ENCODE measurements around the gene MSRB1.
"Not testable (repeated sequence)": the region's sequence is repeated elsewhere in the genome, so short reads cannot be mapped to it uniquely, and the experiment has no call there.

Gene MSRB1

DNA sequence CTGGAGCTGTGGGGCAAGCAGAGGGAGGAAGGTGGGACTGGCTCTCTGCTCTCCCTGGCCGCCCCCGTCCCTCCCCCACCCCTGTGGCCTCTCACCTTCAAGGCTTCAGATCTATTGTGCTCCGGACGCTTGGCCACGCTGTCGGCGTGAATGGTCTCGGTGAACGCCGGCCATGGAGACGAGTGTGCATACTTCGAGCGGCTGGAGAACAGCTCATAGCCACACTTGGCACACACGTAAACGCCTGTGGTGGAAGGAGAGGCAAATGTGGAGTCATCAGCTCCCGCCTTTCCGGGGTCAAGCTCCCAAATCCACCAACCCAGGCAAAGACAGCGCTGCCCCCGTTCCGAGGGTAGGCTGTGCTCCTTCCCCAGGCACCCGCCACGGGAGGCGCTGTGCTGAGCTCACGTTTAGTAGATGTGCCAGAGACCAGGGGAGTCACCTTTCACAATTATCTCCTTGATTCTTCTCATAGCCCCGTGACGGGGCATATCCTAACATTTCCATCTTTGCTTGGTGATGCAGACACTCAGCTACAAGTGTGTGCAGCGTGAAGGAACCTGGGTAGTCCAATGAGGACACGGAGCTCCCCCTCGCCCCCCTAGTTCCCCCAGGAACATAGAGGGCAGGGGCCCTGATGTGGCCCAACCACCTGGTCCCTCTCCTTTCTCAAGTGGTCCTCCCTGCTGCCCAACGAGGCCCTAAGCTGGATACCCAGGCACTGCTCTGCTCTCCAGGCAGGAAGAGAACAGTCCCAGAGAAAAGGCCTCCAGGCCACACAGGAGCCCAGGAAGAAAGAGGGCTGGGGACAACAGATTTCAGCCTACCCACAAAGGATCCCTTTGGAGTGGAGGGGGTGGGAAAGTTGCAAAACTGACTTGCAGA lies 1.6 kb downstream of the MSRB1 start:
- Mint-ChIP-seq H3K9me3 (no peaks in the 10 kb centered on the region), H3K27ac (no peak overlapping the region), H3K4me1 (ENCODE audit: low read depth) (peaks cover 17% of the 10 kb centered on the region), H3K27me3 (ENCODE audit: low read depth) (no peaks in the 10 kb centered on the region), H3K36me3 (ENCODE audit: low read depth) (peaks cover 7% of the 10 kb centered on the region), H3K4me3 (peak overlapping the region; percentile 84)

DNA sequence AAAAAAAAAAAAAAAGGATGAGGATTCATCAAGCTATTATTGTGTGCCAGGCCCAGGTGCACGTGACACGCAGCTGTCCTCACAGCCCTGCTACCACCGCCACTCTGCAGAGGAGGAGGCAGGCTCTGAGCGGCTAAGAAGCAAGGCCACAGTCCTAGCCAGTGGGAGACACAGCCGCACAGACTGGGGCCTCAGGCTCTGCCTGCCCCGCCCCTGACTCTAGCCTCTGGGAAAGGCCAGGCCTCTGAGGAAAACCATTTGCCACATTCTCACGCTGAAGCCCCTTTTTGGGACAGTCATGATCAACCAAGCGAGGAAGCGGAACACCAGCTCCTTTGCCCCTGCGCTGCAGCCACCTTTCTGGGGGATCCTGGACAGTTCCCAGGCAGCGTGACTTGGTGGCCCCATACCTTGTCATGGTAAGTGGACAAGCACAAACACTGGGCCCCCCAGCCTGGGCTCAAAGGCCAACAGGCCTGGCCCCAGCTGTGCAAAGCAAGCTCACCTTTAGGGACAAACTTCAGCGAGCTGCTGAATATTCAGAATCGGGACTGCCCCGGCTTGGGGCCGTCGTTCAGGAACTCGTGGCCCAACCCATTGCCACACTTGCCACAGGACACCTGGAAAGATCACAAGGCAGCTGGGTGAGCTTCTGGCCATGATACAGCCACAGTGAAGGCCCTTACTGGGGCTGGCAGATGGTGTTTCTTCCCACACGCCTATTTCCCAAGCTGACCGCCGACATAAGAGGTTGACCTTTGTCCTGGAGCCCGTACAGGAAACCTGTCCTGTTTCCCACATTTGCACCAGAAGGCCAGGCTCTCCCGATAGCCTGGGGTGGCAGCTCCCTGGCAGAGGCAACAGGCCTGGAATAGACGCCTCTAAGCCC lies 2.5 kb downstream of the MSRB1 start:
- Mint-ChIP-seq H3K27me3 (ENCODE audit: low read depth) (no peaks in the 10 kb centered on the region), H3K27ac (no peak overlapping the region), H3K4me1 (ENCODE audit: low read depth) (peaks cover 17% of the 10 kb centered on the region), H3K9me3 (no peaks in the 10 kb centered on the region), H3K36me3 (ENCODE audit: low read depth) (peaks cover 7% of the 10 kb centered on the region), H3K4me3 (no peak overlapping the region)

DNA sequence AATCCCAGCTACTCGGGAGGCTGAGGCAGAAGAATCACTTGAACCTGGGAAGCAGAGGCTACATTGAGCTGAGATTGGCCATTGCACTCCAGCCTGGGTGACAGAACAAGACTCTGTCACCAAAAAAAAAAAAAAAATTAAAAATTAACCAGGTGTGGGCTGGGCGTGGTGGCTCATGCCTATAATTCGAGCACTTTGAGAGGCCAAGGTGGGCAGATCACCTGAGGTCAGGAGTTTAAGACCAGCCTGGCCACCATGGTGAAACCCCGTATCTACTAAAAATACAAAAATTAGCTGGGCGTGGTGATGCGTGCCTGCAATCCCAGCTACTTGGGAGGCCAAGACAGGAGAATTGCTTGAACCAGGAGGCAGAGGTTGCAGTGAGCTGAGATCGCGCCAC lies 3.2 kb downstream of the MSRB1 start:
- not testable (repeated sequence) for H3K9me3 Mint-ChIP-seq; H3K27me3 Mint-ChIP-seq (ENCODE audit: low read depth); H3K4me3 Mint-ChIP-seq; H3K36me3 Mint-ChIP-seq (ENCODE audit: low read depth); H3K27ac Mint-ChIP-seq
- peaks cover 17% of the 10 kb centered on the region for H3K4me1 Mint-ChIP-seq (ENCODE audit: low read depth)

DNA sequence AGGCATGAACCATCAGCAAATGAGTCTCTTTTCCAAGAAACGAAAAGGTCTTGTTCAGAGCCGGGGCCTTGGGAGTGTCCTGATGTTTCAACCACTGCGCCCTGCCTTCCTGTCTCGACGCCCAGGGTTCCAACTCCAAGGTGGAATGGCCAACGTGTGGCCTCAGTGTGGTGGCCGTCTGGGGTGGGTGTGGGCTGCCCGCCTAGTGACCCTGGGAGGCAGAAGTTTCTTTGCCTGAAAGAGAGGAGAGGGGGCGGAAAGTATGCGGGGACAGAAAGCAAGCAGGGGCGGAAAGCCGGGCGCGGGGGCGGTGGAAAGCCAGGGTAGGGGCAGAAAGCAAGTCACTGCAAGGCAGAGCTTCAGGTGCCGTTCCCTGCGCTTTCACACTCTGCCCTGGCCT lies 4.1 kb downstream of the MSRB1 start:
- Mint-ChIP-seq H3K27me3 (ENCODE audit: low read depth) (no peaks in the 10 kb centered on the region), H3K27ac (no peak overlapping the region), H3K36me3 (ENCODE audit: low read depth) (peaks cover 7% of the 10 kb centered on the region), H3K9me3 (no peaks in the 10 kb centered on the region), H3K4me1 (ENCODE audit: low read depth) (peaks cover 14% of the 10 kb centered on the region), H3K4me3 (no peak overlapping the region)

DNA sequence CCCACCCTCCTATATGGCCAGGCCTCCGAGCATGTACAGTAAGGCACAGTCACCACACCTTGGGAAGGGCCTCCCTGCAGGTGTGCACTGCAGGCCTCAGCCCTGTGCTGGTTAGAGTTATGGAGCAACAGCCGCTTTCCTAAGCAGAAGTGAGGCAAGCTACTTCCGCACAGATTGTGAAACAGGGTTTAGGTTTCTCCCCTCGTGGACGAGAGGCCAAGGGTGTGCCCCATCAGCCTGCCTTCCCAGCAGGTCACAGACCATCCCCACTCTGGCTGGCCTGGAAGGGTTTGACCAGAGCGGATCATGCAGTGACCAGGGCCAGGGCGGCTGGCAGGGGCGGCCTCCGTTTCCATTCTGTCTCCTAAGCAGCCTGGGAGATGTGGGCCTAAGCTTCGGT lies 4.7 kb downstream of the MSRB1 start:
- Mint-ChIP-seq H3K4me3 (no peak overlapping the region), H3K27me3 (ENCODE audit: low read depth) (no peaks in the 10 kb centered on the region), H3K27ac (no peak overlapping the region), H3K36me3 (ENCODE audit: low read depth) (peaks cover 7% of the 10 kb centered on the region), H3K4me1 (ENCODE audit: low read depth) (peaks cover 11% of the 10 kb centered on the region), H3K9me3 (no peaks in the 10 kb centered on the region)

- no peak overlapping the region for H3K4me3 Mint-ChIP-seq
- H3K27ac Mint-ChIP-seq, result no peak overlapping the region
- no peaks in the 10 kb centered on the region for H3K9me3 Mint-ChIP-seq
- peaks cover 9% of the 10 kb centered on the region for H3K4me1 Mint-ChIP-seq (ENCODE audit: low read depth)
- no peaks in the 10 kb centered on the region for H3K27me3 Mint-ChIP-seq (ENCODE audit: low read depth)
- peaks cover 7% of the 10 kb centered on the region for H3K36me3 Mint-ChIP-seq (ENCODE audit: low read depth)
Measured at GRCh38 chr16:1936945-1937479, 6.0 kb downstream of the MSRB1 start.

- Mint-ChIP-seq H3K9me3 (no peaks in the 10 kb centered on the region), H3K27ac (no peak overlapping the region), H3K4me1 (ENCODE audit: low read depth) (peaks cover 2% of the 10 kb centered on the region), H3K36me3 (ENCODE audit: low read depth) (peaks cover 3% of the 10 kb centered on the region), H3K4me3 (no peak overlapping the region), H3K27me3 (ENCODE audit: low read depth) (peaks cover 6% of the 10 kb centered on the region)
Measured at GRCh38 chr16:1933097-1933661, 9.8 kb downstream of the MSRB1 start.

DNA sequence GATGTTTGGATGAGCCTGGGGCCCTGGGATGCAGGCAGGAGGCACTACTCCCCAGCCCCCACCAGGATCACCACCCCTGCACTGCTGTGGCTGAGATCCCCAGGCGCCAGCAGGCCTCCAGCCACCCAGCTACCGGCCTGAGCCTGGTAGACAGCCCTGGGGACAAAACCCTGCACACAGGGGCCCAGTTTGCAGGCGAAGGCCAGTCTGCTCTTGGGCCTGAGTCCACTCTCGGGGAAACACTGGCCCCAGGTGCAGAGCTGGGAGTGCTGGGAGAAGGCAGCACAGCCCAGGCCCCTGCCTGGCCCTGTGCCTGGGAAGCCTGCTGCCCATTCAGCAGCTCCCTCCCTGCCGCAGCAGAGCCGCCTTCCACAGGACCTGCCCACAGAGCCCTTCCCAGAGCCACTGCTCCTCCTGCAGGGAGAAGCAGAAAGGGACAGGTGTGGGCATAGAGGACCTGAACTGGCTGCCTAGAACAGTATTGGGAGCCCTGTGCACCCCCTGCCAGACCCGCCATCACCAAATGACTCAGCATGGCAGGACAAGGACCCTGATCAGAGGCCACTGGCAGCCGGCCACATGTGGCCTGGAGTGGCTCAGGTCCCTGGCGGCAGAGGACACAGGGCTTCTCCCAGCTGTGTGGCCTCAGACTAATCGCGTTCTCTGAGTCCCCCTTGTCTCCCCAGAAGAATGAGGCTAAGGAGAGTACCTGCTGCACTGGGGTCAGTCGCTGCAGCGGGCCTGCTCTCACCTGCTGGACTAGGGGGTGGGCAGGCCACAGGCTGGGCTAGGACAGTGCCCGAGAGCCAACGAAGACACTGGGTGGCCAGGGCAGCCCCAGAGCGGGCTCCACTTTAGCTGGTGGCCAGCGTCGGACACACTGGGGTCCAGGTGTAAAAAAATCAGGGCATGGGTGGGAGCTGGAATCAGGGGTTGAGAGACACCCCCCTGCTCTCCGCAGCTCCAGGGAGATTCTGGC lies 10.7 kb downstream of the MSRB1 start:
- H3K9me3 Mint-ChIP-seq, result no peaks in the 10 kb centered on the region
- H3K36me3 Mint-ChIP-seq (ENCODE audit: low read depth), result no peaks in the 10 kb centered on the region
- no peak overlapping the region for H3K4me3 Mint-ChIP-seq
- peaks cover 2% of the 10 kb centered on the region for H3K4me1 Mint-ChIP-seq (ENCODE audit: low read depth)
- H3K27ac Mint-ChIP-seq, result no peak overlapping the region
- peaks cover 6% of the 10 kb centered on the region for H3K27me3 Mint-ChIP-seq (ENCODE audit: low read depth)

- peaks cover 2% of the 10 kb centered on the region for H3K4me1 Mint-ChIP-seq (ENCODE audit: low read depth)
- H3K27me3 Mint-ChIP-seq (ENCODE audit: low read depth), result peaks cover 6% of the 10 kb centered on the region
- no peaks in the 10 kb centered on the region for H3K36me3 Mint-ChIP-seq (ENCODE audit: low read depth)
- no peaks in the 10 kb centered on the region for H3K9me3 Mint-ChIP-seq
- no peak overlapping the region for H3K27ac Mint-ChIP-seq
- no peak overlapping the region for H3K4me3 Mint-ChIP-seq
Measured at GRCh38 chr16:1930338-1930720, 12.7 kb downstream of the MSRB1 start.

GRCh38 chr16:1929578-1930337 lies 13.2 kb downstream of the MSRB1 start:
- H3K4me1 Mint-ChIP-seq (ENCODE audit: low read depth), result peaks cover 2% of the 10 kb centered on the region
- H3K9me3 Mint-ChIP-seq, result no peaks in the 10 kb centered on the region
- H3K36me3 Mint-ChIP-seq (ENCODE audit: low read depth), result no peaks in the 10 kb centered on the region
- H3K4me3 Mint-ChIP-seq, result no peak overlapping the region
- peaks cover 9% of the 10 kb centered on the region for H3K27me3 Mint-ChIP-seq (ENCODE audit: low read depth)
- no peak overlapping the region for H3K27ac Mint-ChIP-seq

DNA sequence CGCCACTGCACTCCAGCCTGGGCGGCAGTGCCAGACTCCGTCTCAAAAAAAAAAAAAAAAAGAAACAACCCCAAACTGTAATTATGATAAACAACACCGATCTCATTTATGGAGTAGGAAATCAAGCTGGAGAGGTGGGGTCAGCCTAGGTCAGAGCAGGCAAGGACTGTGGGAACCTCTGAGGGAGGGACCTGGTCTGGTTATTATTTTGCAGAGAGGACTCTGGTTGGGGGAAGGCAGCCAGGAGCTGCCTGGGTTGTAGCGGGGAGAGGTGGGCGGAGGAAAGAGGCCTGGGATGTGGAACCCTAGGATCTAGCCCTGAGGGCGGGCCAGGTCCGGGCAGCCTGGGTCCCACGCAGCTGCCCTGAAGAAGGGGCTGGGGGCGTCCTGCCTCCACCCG lies 13.9 kb downstream of the MSRB1 start:
- H3K9me3 Mint-ChIP-seq, result no peaks in the 10 kb centered on the region
- peaks cover 16% of the 10 kb centered on the region for H3K27me3 Mint-ChIP-seq (ENCODE audit: low read depth)
- peaks cover 2% of the 10 kb centered on the region for H3K4me1 Mint-ChIP-seq (ENCODE audit: low read depth)
- no peaks in the 10 kb centered on the region for H3K36me3 Mint-ChIP-seq (ENCODE audit: low read depth)
- peak overlapping the region; percentile 69 for H3K4me3 Mint-ChIP-seq
- H3K27ac Mint-ChIP-seq, result peak overlapping the region; percentile 49

DNA sequence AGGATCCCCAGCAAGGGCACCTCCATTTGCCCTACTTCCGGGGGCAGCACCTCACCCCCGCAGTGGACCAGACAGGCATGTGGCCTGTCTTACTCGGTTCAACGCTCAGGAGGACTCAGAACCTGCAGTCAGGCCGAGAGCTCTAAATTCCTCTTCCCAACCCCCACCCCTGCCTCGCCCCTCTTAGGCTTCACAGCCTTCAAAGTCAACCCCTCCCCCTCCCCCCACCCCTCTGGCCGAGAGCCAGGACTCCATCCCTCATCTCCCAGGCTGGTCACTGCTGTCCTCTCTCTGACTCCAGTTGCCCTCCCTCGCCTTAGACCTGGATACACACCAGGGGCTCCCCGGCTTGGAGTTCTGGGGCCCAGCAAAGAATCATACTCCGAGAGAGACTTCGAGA lies 16.7 kb downstream of the MSRB1 start:
- Mint-ChIP-seq H3K9me3 (no peaks in the 10 kb centered on the region), H3K36me3 (ENCODE audit: low read depth) (no peaks in the 10 kb centered on the region), H3K4me1 (ENCODE audit: low read depth) (peaks cover 2% of the 10 kb centered on the region), H3K27me3 (ENCODE audit: low read depth) (peaks cover 35% of the 10 kb centered on the region), H3K4me3 (no peak overlapping the region), H3K27ac (no peak overlapping the region)

DNA sequence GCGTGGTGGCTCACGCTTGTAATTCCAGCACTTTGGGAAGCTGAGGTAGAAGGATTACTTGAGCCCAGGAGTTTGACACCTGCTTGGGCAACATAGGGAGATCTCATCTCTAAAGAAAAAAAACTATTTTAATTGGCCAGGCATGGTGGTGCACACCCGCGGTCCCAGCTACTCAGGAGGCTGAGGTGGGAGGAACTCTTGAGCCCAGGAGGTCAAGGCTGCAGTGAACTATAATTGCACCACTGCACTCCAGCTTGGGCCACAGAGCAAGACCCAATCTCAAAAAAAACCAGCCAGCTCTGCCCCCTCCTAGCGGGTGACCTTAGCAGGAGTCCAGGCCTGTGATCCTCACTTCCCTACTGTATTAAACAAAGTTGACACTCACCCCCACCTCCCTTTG lies 18.9 kb downstream of the MSRB1 start:
- Mint-ChIP-seq H3K4me1 (ENCODE audit: low read depth) (peaks cover under 1% of the 10 kb centered on the region), H3K9me3 (no peaks in the 10 kb centered on the region), H3K27me3 (ENCODE audit: low read depth) (peaks cover 48% of the 10 kb centered on the region), H3K4me3 (no peak overlapping the region), H3K36me3 (ENCODE audit: low read depth) (no peaks in the 10 kb centered on the region), H3K27ac (no peak overlapping the region)
